Upper lobe of right lung (tissue), 1 donor: ENCODE results near the gene NUDT6. TPM values are rescaled to one million over a fixed set of nuclear protein-coding genes. Genes with fewer than 3 reads are reported as not detected.

Experiments used
- ATAC-seq: fragments of 200-7000 bp; cut with Tn5 transposase; one replicate; pipeline ENCODE4 v1.9.1; 2020; ENCODE audit warnings: mild to moderate bottlenecking, moderate library complexity
- DNase-seq: peaks from one replicate; pipeline ENCODE4 v3.0.0-alpha.2; 2020
- H3K27ac ChIP-seq: fragments of 200-600 bp; one replicate; pipeline ENCODE4 v1.8.0; 2022
- H3K27me3 ChIP-seq: fragments of 200-600 bp; one replicate; pipeline ENCODE4 v1.8.0; 2022; ENCODE audit warnings: mild to moderate bottlenecking
- H3K36me3 ChIP-seq: fragments of 200-600 bp; one replicate; pipeline ENCODE4 v1.8.0; 2022
- H3K4me1 ChIP-seq: fragments of 200-600 bp; one replicate; pipeline ENCODE4 v1.8.0; 2022
- H3K4me3 ChIP-seq: fragments of 200-600 bp; one replicate; pipeline ENCODE4 v1.8.0; 2022; ENCODE audit warnings: mild to moderate bottlenecking
- H3K9me3 ChIP-seq: fragments of 200-600 bp; one replicate; pipeline ENCODE4 v1.8.0; 2022
- CTCF ChIP-seq: fragments of 200-600 bp; IDR thresholded peaks from one replicate; pipeline ENCODE4 v1.8.0; 2022; ENCODE audit warnings: antibody characterized with exemption
- intact Hi-C: fragments of 100-400 bp; cut with DNase I; formaldehyde crosslinking; loops from one replicate; pipeline ENCODE4 v1.11.0; 2022
- total RNA-seq: library from RNA; stranded (reverse); fragmentation: NEBNext Ultra II Directional; extraction: Animal tissue kit (Norgen Biotek cat#: 25700); gene quantifications from one replicate; pipeline ENCODE4 v1.2.1, GENCODE V29; 2021
- donor health status: DM: no; HTN: yes; CAD: no; lungs with severe emphysema.

NUDT6 gene
- total RNA-seq, 1 donor from 2014 or later = 3.8 TPM

- Histone ChIP-seq H3K27ac (no peak overlapping the region), H3K9me3 (no peaks in the 10 kb centered on the region), H3K4me3 (no peak overlapping the region), H3K36me3 (peaks cover 6% of the 10 kb centered on the region), H3K4me1 (no peaks in the 10 kb centered on the region), H3K27me3 (no peaks in the 10 kb centered on the region)
- DNase-seq = no peak
- intact Hi-C loops = loop anchor here (10.0 kb wide), 1 partner anchor 150 kb away; no protein-coding TSS in a partner anchor
- TF ChIP-seq CTCF = no peak
- ATAC-seq = no peak
Measured at GRCh38 chr4:122914938-122915337, 7.5 kb downstream of the NUDT6 start.

- H3K27ac ChIP-seq = no peak overlapping the region
- peak; percentile 76 for ATAC-seq
- intact Hi-C loops = loop anchor here (10.0 kb wide), 1 partner anchor 150 kb away; no protein-coding TSS in a partner anchor
- no peaks in the 10 kb centered on the region for H3K9me3 ChIP-seq
- H3K4me1 ChIP-seq = no peaks in the 10 kb centered on the region
- TF ChIP-seq CTCF = peak; percentile 56
- H3K36me3 ChIP-seq = peaks cover 6% of the 10 kb centered on the region
- no peak overlapping the region for H3K4me3 ChIP-seq
- no peaks in the 10 kb centered on the region for H3K27me3 ChIP-seq
- no peak for DNase-seq
Measured at GRCh38 chr4:122914292-122914904, 8.0 kb downstream of the NUDT6 start.

- Histone ChIP-seq H3K4me1 (no peaks in the 10 kb centered on the region), H3K36me3 (peaks cover 6% of the 10 kb centered on the region), H3K9me3 (no peaks in the 10 kb centered on the region), H3K27ac (no peak overlapping the region), H3K27me3 (no peaks in the 10 kb centered on the region), H3K4me3 (no peak overlapping the region)
- DNase-seq (no peak), ATAC-seq (no peak)
- intact Hi-C loops = loop anchor here (10.0 kb wide), 1 partner anchor 148 kb away; no protein-coding TSS in a partner anchor
- TF ChIP-seq CTCF = no peak
Measured at GRCh38 chr4:122912810-122913575, 9.4 kb downstream of the NUDT6 start.

GRCh38 chr4:122911588-122911987 is 10.8 kb downstream of the NUDT6 start:
- Histone ChIP-seq H3K4me3 (no peak overlapping the region), H3K9me3 (no peaks in the 10 kb centered on the region), H3K36me3 (peaks cover 6% of the 10 kb centered on the region), H3K27ac (no peak overlapping the region), H3K27me3 (no peaks in the 10 kb centered on the region), H3K4me1 (no peaks in the 10 kb centered on the region)
- ATAC-seq (no peak), DNase-seq (no peak)
- intact Hi-C loops = loop anchor here (10.0 kb wide), 1 partner anchor 147 kb away; no protein-coding TSS in a partner anchor
- TF ChIP-seq CTCF = no peak

GRCh38 chr4:122909683-122910082 is 12.7 kb downstream of the NUDT6 start:
- no peak for ATAC-seq
- no peaks in the 10 kb centered on the region for H3K27me3 ChIP-seq
- TF ChIP-seq CTCF = no peak
- DNase-seq = no peak
- H3K4me1 ChIP-seq = no peaks in the 10 kb centered on the region
- H3K4me3 ChIP-seq = no peak overlapping the region
- H3K27ac ChIP-seq = no peak overlapping the region
- no peaks in the 10 kb centered on the region for H3K9me3 ChIP-seq
- intact Hi-C loops = loop anchor here (10.0 kb wide), 1 partner anchor 145 kb away; no protein-coding TSS in a partner anchor
- peaks cover 6% of the 10 kb centered on the region for H3K36me3 ChIP-seq
